IPS-15b (cell line): ENCODE results near the gene TMPRSS4.

Experiments
- H3K27me3 ChIP-seq: one replicate; pipeline ENCODE4 v1.6.1; 2013; ENCODE audit warnings: low read length; ENCODE audit not compliant: control insufficient read depth, insufficient read depth
- H3K36me3 ChIP-seq: one replicate; pipeline ENCODE4 v1.6.1; 2013; ENCODE audit warnings: low read length; ENCODE audit not compliant: control insufficient read depth, insufficient read depth
- H3K4me1 ChIP-seq: one replicate; pipeline ENCODE4 v1.6.1; 2013; ENCODE audit warnings: mild to moderate bottlenecking, low read length; ENCODE audit not compliant: control insufficient read depth, insufficient read depth
- H3K4me3 ChIP-seq: one replicate; pipeline ENCODE4 v1.5.1; 2013; ENCODE audit warnings: low read depth, low read length
- H3K9ac ChIP-seq: one replicate; pipeline ENCODE4 v1.6.1; 2013; ENCODE audit warnings: low read depth, mild to moderate bottlenecking, low read length
- H3K9me3 ChIP-seq: one replicate; pipeline ENCODE4 v1.6.1; 2013; ENCODE audit warnings: mild to moderate bottlenecking, low read length; ENCODE audit not compliant: control insufficient read depth, insufficient read depth

Gene TMPRSS4

GRCh38 chr11:118076754-118077281 lies at the start of gene TMPRSS4:
Gene TMPRSS4 (plus strand): TSS chr11:118077078. CDS start chr11:118077303, 225 bp downstream.
- Histone ChIP-seq H3K36me3 (no peaks in the 10 kb centered on the region), H3K9ac (no peak within 1 kb of the TSS)

GRCh38 chr11:118027694-118028093 lies 49.2 kb upstream of the TMPRSS4 start:
- Histone ChIP-seq H3K4me3 (no peak overlapping the region), H3K9ac (no peak overlapping the region), H3K4me1 (no peaks in the 10 kb centered on the region), H3K27me3 (no peaks in the 10 kb centered on the region), H3K9me3 (no peaks in the 10 kb centered on the region), H3K36me3 (no peaks in the 10 kb centered on the region)

More at GRCh38 chr11:118076754-118077281, at the start of gene TMPRSS4:
- H3K9me3 ChIP-seq, result no peaks in the 10 kb centered on the region
- no peaks in the 10 kb centered on the region for H3K27me3 ChIP-seq
- no peaks in the 10 kb centered on the region for H3K4me1 ChIP-seq
- H3K4me3 ChIP-seq, result no peak within 1 kb of the TSS

- H3K27me3 ChIP-seq, result no peaks in the 10 kb centered on the region
- H3K9me3 ChIP-seq, result no peaks in the 10 kb centered on the region
- no peak overlapping the region for H3K9ac ChIP-seq
- H3K36me3 ChIP-seq, result no peaks in the 10 kb centered on the region
- H3K4me3 ChIP-seq, result no peak overlapping the region
- no peaks in the 10 kb centered on the region for H3K4me1 ChIP-seq
Measured at GRCh38 chr11:118028626-118029025, 48.3 kb upstream of the TMPRSS4 start.

- no peaks in the 10 kb centered on the region for H3K4me1 ChIP-seq
- H3K9me3 ChIP-seq, result no peaks in the 10 kb centered on the region
- no peaks in the 10 kb centered on the region for H3K27me3 ChIP-seq
- no peak overlapping the region for H3K4me3 ChIP-seq
- H3K36me3 ChIP-seq, result no peaks in the 10 kb centered on the region
- no peak overlapping the region for H3K9ac ChIP-seq
Measured at GRCh38 chr11:118033443-118033842, 43.4 kb upstream of the TMPRSS4 start.

GRCh38 chr11:118042141-118042540 lies 34.7 kb upstream of the TMPRSS4 start:
- H3K9ac ChIP-seq, result no peak overlapping the region
- no peaks in the 10 kb centered on the region for H3K36me3 ChIP-seq
- no peaks in the 10 kb centered on the region for H3K27me3 ChIP-seq
- no peak overlapping the region for H3K4me3 ChIP-seq
- H3K4me1 ChIP-seq, result no peaks in the 10 kb centered on the region
- no peaks in the 10 kb centered on the region for H3K9me3 ChIP-seq

- Histone ChIP-seq H3K27me3 (no peaks in the 10 kb centered on the region), H3K4me3 (no peak overlapping the region), H3K9me3 (no peaks in the 10 kb centered on the region), H3K4me1 (no peaks in the 10 kb centered on the region), H3K36me3 (no peaks in the 10 kb centered on the region), H3K9ac (no peak overlapping the region)
Measured at GRCh38 chr11:118042796-118043195, 34.1 kb upstream of the TMPRSS4 start.

- Histone ChIP-seq H3K9ac (no peak overlapping the region), H3K36me3 (no peaks in the 10 kb centered on the region), H3K4me3 (no peak overlapping the region), H3K9me3 (no peaks in the 10 kb centered on the region), H3K4me1 (no peaks in the 10 kb centered on the region), H3K27me3 (no peaks in the 10 kb centered on the region)
Measured at GRCh38 chr11:118045191-118045590, 31.7 kb upstream of the TMPRSS4 start.

- Histone ChIP-seq H3K27me3 (no peaks in the 10 kb centered on the region), H3K9ac (no peak overlapping the region), H3K4me3 (no peak overlapping the region), H3K4me1 (no peaks in the 10 kb centered on the region), H3K9me3 (no peaks in the 10 kb centered on the region), H3K36me3 (no peaks in the 10 kb centered on the region)
Measured at GRCh38 chr11:118046051-118046963, 30.6 kb upstream of the TMPRSS4 start.

- H3K4me1 ChIP-seq, result no peaks in the 10 kb centered on the region
- H3K9me3 ChIP-seq, result no peaks in the 10 kb centered on the region
- no peak overlapping the region for H3K9ac ChIP-seq
- no peak overlapping the region for H3K4me3 ChIP-seq
- no peaks in the 10 kb centered on the region for H3K27me3 ChIP-seq
- no peaks in the 10 kb centered on the region for H3K36me3 ChIP-seq
Measured at GRCh38 chr11:118046964-118047700, 29.7 kb upstream of the TMPRSS4 start.

- Histone ChIP-seq H3K4me1 (no peaks in the 10 kb centered on the region), H3K9ac (no peak overlapping the region), H3K36me3 (no peaks in the 10 kb centered on the region), H3K27me3 (no peaks in the 10 kb centered on the region), H3K9me3 (no peaks in the 10 kb centered on the region), H3K4me3 (no peak overlapping the region)
Measured at GRCh38 chr11:118047749-118048148, 29.1 kb upstream of the TMPRSS4 start.

GRCh38 chr11:118048472-118049370 lies 28.2 kb upstream of the TMPRSS4 start:
- Histone ChIP-seq H3K9me3 (no peaks in the 10 kb centered on the region), H3K36me3 (no peaks in the 10 kb centered on the region), H3K27me3 (no peaks in the 10 kb centered on the region), H3K9ac (no peak overlapping the region), H3K4me1 (no peaks in the 10 kb centered on the region), H3K4me3 (no peak overlapping the region)
